HepG2 (cell line): Measurements from ENCODE around the gene RECQL5. TPM values are rescaled to one million over a fixed set of nuclear protein-coding genes. Genes with fewer than 3 reads are reported as not detected.

ENCODE experiments used
- ATAC-seq: fragments of 200-7000 bp; cut with Tn5 transposase; 3 replicates; pipeline ENCODE4 v1.9.1; 2020; ENCODE audit warnings: mild to moderate bottlenecking, moderate library complexity
- BruUV-seq: library from RNA; stranded (reverse); fragments of 400-500 nt; replicated peaks from 2 replicates; lab custom pipeline; 2021; lab: Mats Ljungman, UMichigan
- CTCF ChIA-PET: fragments of 300-600 bp; formaldehyde crosslinking; extraction: SDS; loops from one replicate; lab custom pipeline; 2021; ENCODE audit warnings: low total read pairs, inconsistent platforms, low intra/inter-chr PET ratio; lab: Yijun Ruan, JAX
- POLR2A ChIA-PET: fragments of 350-600 bp; sonication (Branson Sonifier 250); formaldehyde crosslinking; loops from one replicate; lab custom pipeline; 2020; ENCODE audit warnings: antibody characterized with exemption, inconsistent platforms; lab: Yijun Ruan, JAX
- DNase-seq: peaks from one replicate; pipeline ENCODE4 v3.0.0-alpha.2; 2015; ENCODE audit warnings: low spot score
- FAIRE-seq: peaks from 3 replicates; lab custom pipeline; 2011; peaks lifted over from hg19 to GRCh38; lab: Jason Lieb, UNC
- H2AFZ ChIP-seq: one replicate; pipeline ENCODE4 v1.6.1; 2011; ENCODE audit warnings: low read length, inconsistent platforms
- H3K27ac ChIP-seq: fragments of 300-600 bp; 3 replicates; pipeline ENCODE4 v1.8.0; 2011; ENCODE audit warnings: mixed run types, mild to moderate bottlenecking, mixed read lengths, low read length, inconsistent platforms; ENCODE audit not compliant: insufficient read depth; ENCODE audit errors: extremely low read length
- H3K27me3 ChIP-seq, 2 experiments: fragments of 200-600 bp in 1 of 2; 2 replicates in 1 of 2; 3 replicates in 1 of 2; pipeline versions ENCODE4 v1.6.0 to v1.8.0; 2011; ENCODE audit warnings: low read length in 2 of 2, mild to moderate bottlenecking in 2 of 2, moderate library complexity in 2 of 2, inconsistent platforms in 1 of 2; ENCODE audit not compliant: insufficient read depth in 2 of 2, control insufficient read depth in 1 of 2
- H3K36me3 ChIP-seq, 2 experiments: fragments of 200-600 bp in 1 of 2; replicated peaks in 1 of 2; 2 replicates in 1 of 2; 3 replicates in 1 of 2; pipeline versions ENCODE4 v1.5.1 to v1.8.0; 2011; ENCODE audit warnings: low read length in 2 of 2, inconsistent platforms in 1 of 2; ENCODE audit not compliant: insufficient read depth in 2 of 2, control insufficient read depth in 1 of 2
- H3K4me1 ChIP-seq: 2 replicates; pipeline ENCODE4 v1.5.1; 2012; ENCODE audit warnings: low read length, inconsistent platforms; ENCODE audit not compliant: insufficient read depth
- H3K4me2 ChIP-seq: 2 replicates; pipeline ENCODE4 v1.6.0; 2011; ENCODE audit warnings: low read depth, low read length, inconsistent platforms
- H3K4me3 ChIP-seq, 3 experiments: fragments of 200-600 bp in 1 of 3; sonication (generic), shearing (Covaris generic) in 1 of 3; replicated peaks in 1 of 3; 2 replicates each; pipeline ENCODE4 v1.5.1; 2011 to 2016; ENCODE audit warnings: low read length in 3 of 3, inconsistent platforms in 2 of 3, low read depth in 2 of 3, mild to moderate bottlenecking in 2 of 3, control low read depth in 1 of 3, mixed read lengths in 1 of 3; ENCODE audit not compliant: insufficient read depth in 1 of 3
- H3K79me2 ChIP-seq: one replicate; pipeline ENCODE4 v1.6.1; 2011; ENCODE audit warnings: low read length, inconsistent platforms; ENCODE audit not compliant: insufficient read depth
- H3K9ac ChIP-seq: 2 replicates; pipeline ENCODE4 v1.6.0; 2011; ENCODE audit warnings: mild to moderate bottlenecking, low read depth, low read length, inconsistent platforms; ENCODE audit not compliant: insufficient read depth
- H3K9me3 ChIP-seq: 2 replicates; pipeline ENCODE4 v1.5.1; 2012; ENCODE audit warnings: mild to moderate bottlenecking, low read length
- H4K20me1 ChIP-seq: 2 replicates; pipeline ENCODE4 v1.6.0; 2011; ENCODE audit warnings: inconsistent platforms, mild to moderate bottlenecking, low read length, moderate library complexity; ENCODE audit not compliant: insufficient read depth
- BRD4 ChIP-seq: sonication (generic); formaldehyde crosslinking; IDR thresholded peaks from 2 replicates; pipeline ENCODE4 v1.4.0; 2020; ENCODE audit warnings: missing genetic modification reagents
- E2F5 ChIP-seq: sonication (generic); formaldehyde crosslinking; conservative IDR thresholded peaks from 2 replicates; pipeline ENCODE4 v1.4.0; 2020; ENCODE audit warnings: missing genetic modification reagents
- HOXA7 ChIP-seq: sonication (generic); formaldehyde crosslinking; IDR thresholded peaks from 2 replicates; pipeline ENCODE4 v1.8.1; 2022; ENCODE audit warnings: mild to moderate bottlenecking, missing genetic modification reagents, moderate library complexity
- TFAP4 ChIP-seq: sonication (generic); IDR thresholded peaks from 2 replicates; pipeline ENCODE4 v1.6.1; 2016; ENCODE audit warnings: low read depth, borderline replicate concordance
- ZNF563 ChIP-seq: sonication (generic); formaldehyde crosslinking; IDR thresholded peaks from 2 replicates; pipeline ENCODE4 v1.8.0; 2022; ENCODE audit warnings: mild to moderate bottlenecking, moderate library complexity, missing genetic modification reagents
- ZSCAN25 ChIP-seq: sonication (generic); formaldehyde crosslinking; IDR thresholded peaks from 2 replicates; pipeline ENCODE4 v1.8.0; 2022; ENCODE audit warnings: mild to moderate bottlenecking, missing genetic modification reagents
- WGBS: methylation state at CpG from one replicate; pipeline ENCODE4 v1.1.6; 2017; ENCODE audit warnings: low lambda C conversion rate; 5-methylcytosine and 5-hydroxymethylcytosine counted together
- in situ Hi-C: cut with HindIII; loops from 2 replicates; pipeline ENCODE4 v1.10.0; 2017; ENCODE audit warnings: low pct_unique_long_range_greater_than_20kb; ENCODE audit not compliant: extremely low pct_ligation_motif_present
- intact Hi-C: fragments of 100-400 bp; cut with micrococcal nuclease; formaldehyde crosslinking; loops from one replicate; pipeline ENCODE4 v1.10.0; 2022; ENCODE audit not compliant: unreplicated experiment
- polyA plus RNA-seq, 8 experiments: library from polyadenylated mRNA; depleted of rRNA in 3 of 8; stranded (reverse) in 7 of 8; unstranded in 1 of 8; fragments of >200 nt; fragmentation: Illumina TruSeq in 4 of 8; extraction: Trizol in 4 of 8; gene quantifications; 2 replicates each; pipeline versions ENCODE4 v1.2.1 to v1.2.3, GENCODE V29; 2011 to 2016; ENCODE audit warnings: low read depth in 4 of 8, missing spikeins in 1 of 8, mixed read lengths in 1 of 8; ENCODE audit not compliant: insufficient read depth in 1 of 8
- total RNA-seq, 5 experiments: library from RNA; depleted of rRNA; stranded (reverse); fragments of >200 nt; fragmentation: Illumina TruSeq; extraction: Trizol; gene quantifications; 2 replicates each; pipeline ENCODE4 v1.2.3, GENCODE V29; 2016; ENCODE audit warnings: low read depth in 1 of 5

RECQL5 gene
- total and polyA plus RNA-seq, 2 of the 13 experiments (the other 11 are each of a cell fraction or from before 2014, with no cell fraction given), result 27.7 to 32.0 TPM

GRCh38 chr17:75634376-75634740 lies 32.6 kb downstream of the RECQL5 start:
- intact Hi-C loops, result no loop called here
- WGBS, result 83% methylated on average over 6 of the region's 9 CpGs
- POLR2A ChIA-PET, result interaction anchor here (0.7 to 2.1 kb wide), 8 partner anchors 11 to 130 kb away, joined by 3 to 28 read pairs (median 7); partner anchors contain the start of genes RECQL5 and SAP30BP
- in situ Hi-C loops, result no loop called here
- H3K27ac ChIP-seq, result peak overlapping the region; percentile 50
- DNase-seq (no peak), FAIRE-seq (no peak), ATAC-seq (no peak)
- peaks cover 17 to 28% of the 10 kb centered on the region in 2 experiments; a peak in 4 of 5 replicates for H3K36me3 ChIP-seq
- H4K20me1 ChIP-seq, result peaks cover 4% of the 10 kb centered on the region; the same call in 1 of the 2 replicates
- TF ChIP-seq HOXA7 (CRISPR knock-in tag) (no peak), E2F5 (CRISPR knock-in tag) (0 out of 2 replicates have a peak, but pooled peaks have one; percentile 3), BRD4 (CRISPR knock-in tag) (no peak), ZNF563 (CRISPR knock-in tag) (0 out of 2 replicates have a peak, but pooled peaks have one; percentile 14), ZSCAN25 (CRISPR knock-in tag) (no peak), TFAP4 (no peak)
- H3K9ac ChIP-seq, result no peak overlapping the region
- CTCF ChIA-PET, result interaction anchor here (0.7 to 5.1 kb wide), 7 partner anchors 8 to 208 kb away, joined by 3 to 102 read pairs (median 3); a partner anchor contains a TSS
- BruUV-seq, result no TSS peak
- H3K4me3 ChIP-seq, result no peak overlapping the region
- H2AFZ ChIP-seq, result no peak overlapping the region
- H3K9me3 ChIP-seq, result no peaks in the 10 kb centered on the region
- H3K4me2 ChIP-seq, result peak overlapping the region; percentile 76
- H3K4me1 ChIP-seq, result peaks cover 19% of the 10 kb centered on the region
- H3K79me2 ChIP-seq, result no peaks in the 10 kb centered on the region
- H3K27me3 ChIP-seq, result no peaks in the 10 kb centered on the region
